Endothelial cell of umbilical vein (primary cell): ENCODE results near the gene HSD17B4. TPM values are rescaled to one million over a fixed set of nuclear protein-coding genes. Genes with fewer than 3 reads are reported as not detected.
A peak's percentile ranks its signal among the peaks of the same experiment; 100 is the strongest.

Experiments
- BruUV-seq: library from RNA; stranded (reverse); fragments of 400-500 nt; replicated peaks from 2 replicates; lab custom pipeline; 2021; lab: Mats Ljungman, UMichigan
- CTCF ChIA-PET: fragments of 300-600, 350-600 bp; sonication (Branson Sonifier 250); formaldehyde crosslinking; loops from one replicate; lab custom pipeline; 2021; ENCODE audit warnings: antibody characterized with exemption, inconsistent platforms; lab: Charles Lee
- POLR2A ChIA-PET: fragments of 300-600, 350-600 bp; sonication (Branson Sonifier 250); formaldehyde crosslinking; loops from one replicate; lab custom pipeline; 2021; ENCODE audit warnings: antibody characterized with exemption, inconsistent platforms; lab: Charles Lee
- DNase-seq: peaks from one replicate; pipeline ENCODE4 v3.0.0-alpha.2; 2011; ENCODE audit warnings: low read depth, low spot score
- FAIRE-seq: peaks from 2 replicates; lab custom pipeline; 2011; peaks lifted over from hg19 to GRCh38; lab: Jason Lieb, UNC
- H2AFZ ChIP-seq: 2 replicates; pipeline ENCODE4 v1.6.0; 2012; ENCODE audit warnings: low read depth, low read length, control low read depth, inconsistent platforms
- H3K27ac ChIP-seq: 2 replicates; pipeline ENCODE4 v1.5.1; 2011; ENCODE audit warnings: low read depth, mild to moderate bottlenecking, control low read depth, low read length, moderate library complexity; ENCODE audit not compliant: insufficient read depth
- H3K27me3 ChIP-seq, 2 experiments: 2 replicates each; pipeline versions ENCODE4 v1.6.0 to v1.6.1; 2011; ENCODE audit warnings: low read length in 2 of 2, mixed read lengths in 1 of 2; ENCODE audit not compliant: control insufficient read depth in 2 of 2, insufficient read depth in 2 of 2
- H3K36me3 ChIP-seq, 2 experiments: 2 replicates in 1 of 2; 3 replicates in 1 of 2; pipeline ENCODE4 v1.5.1; 2011; ENCODE audit warnings: low read length in 2 of 2, mild to moderate bottlenecking in 1 of 2, moderate library complexity in 1 of 2; ENCODE audit not compliant: control insufficient read depth in 2 of 2, insufficient read depth in 2 of 2; ENCODE audit errors: extremely low read depth in 1 of 2
- H3K4me1 ChIP-seq: 3 replicates; pipeline ENCODE4 v1.5.1; 2011; ENCODE audit warnings: mild to moderate bottlenecking, low read length; ENCODE audit not compliant: control insufficient read depth, insufficient read depth; ENCODE audit errors: extremely low read depth
- H3K4me2 ChIP-seq: 2 replicates; pipeline ENCODE4 v1.6.1; 2011; ENCODE audit warnings: low read length, control low read depth, mixed read lengths; ENCODE audit not compliant: insufficient read depth
- H3K4me3 ChIP-seq, 3 experiments: fragments of 200-600 bp in 1 of 3; sonication (generic), shearing (Covaris generic) in 1 of 3; replicated peaks in 1 of 3; 2 replicates each; pipeline ENCODE4 v1.5.1; 2011 to 2016; ENCODE audit warnings: control low read depth in 3 of 3, low read length in 3 of 3, mild to moderate bottlenecking in 2 of 3, inconsistent platforms in 1 of 3, low read depth in 1 of 3, moderate library complexity in 1 of 3; ENCODE audit not compliant: insufficient read depth in 1 of 3
- H3K79me2 ChIP-seq: 2 replicates; pipeline ENCODE4 v1.6.0; 2012; ENCODE audit warnings: low read length, inconsistent platforms; ENCODE audit not compliant: control insufficient read depth, insufficient read depth
- H3K9ac ChIP-seq: replicated peaks from 2 replicates; pipeline ENCODE3; 2011; ENCODE audit warnings: low read length, control low read depth; ENCODE audit not compliant: insufficient read depth; ENCODE audit errors: extremely low read depth
- H3K9me1 ChIP-seq: replicated peaks from 3 replicates; pipeline ENCODE4 v1.6.0; 2011; ENCODE audit warnings: mild to moderate bottlenecking, low read length; ENCODE audit not compliant: control insufficient read depth, insufficient read depth; ENCODE audit errors: extremely low read depth
- H3K9me3 ChIP-seq: replicated peaks from 2 replicates; pipeline ENCODE4 v1.5.1; 2012; ENCODE audit warnings: low read length, inconsistent platforms; ENCODE audit not compliant: control insufficient read depth, insufficient read depth
- H4K20me1 ChIP-seq: replicated peaks from 2 replicates; pipeline ENCODE3; 2011; ENCODE audit warnings: mild to moderate bottlenecking, low read length; ENCODE audit not compliant: control insufficient read depth, insufficient read depth; ENCODE audit errors: extremely low read depth
- EZH2 ChIP-seq: IDR thresholded peaks from 2 replicates; pipeline ENCODE4 v1.6.1; 2012; ENCODE audit warnings: borderline replicate concordance, low read depth, mild to moderate bottlenecking, moderate library complexity, low read length, inconsistent platforms; ENCODE audit not compliant: severe bottlenecking
- FOS ChIP-seq: IDR thresholded peaks from 2 replicates; pipeline ENCODE4 v1.6.1; 2011; ENCODE audit warnings: mild to moderate bottlenecking, low read length, moderate library complexity, borderline replicate concordance; ENCODE audit not compliant: insufficient read depth
- GATA2 ChIP-seq: IDR thresholded peaks from 2 replicates; pipeline ENCODE4 v1.7.0; 2011; ENCODE audit warnings: low read depth, mild to moderate bottlenecking, moderate library complexity, mixed read lengths, low read length; ENCODE audit not compliant: insufficient read length, insufficient read depth
- JUN ChIP-seq: IDR thresholded peaks from 2 replicates; pipeline ENCODE4 v1.6.1; 2011; ENCODE audit warnings: borderline replicate concordance, low read depth; ENCODE audit not compliant: insufficient read length, insufficient read depth
- MYC ChIP-seq: IDR thresholded peaks from one replicate; pipeline ENCODE4 v1.6.1; 2011; ENCODE audit warnings: mild to moderate bottlenecking, low read depth, low read length
- POLR2AphosphoS5 ChIP-seq: IDR thresholded peaks from 2 replicates; pipeline ENCODE4 v1.6.1; 2012; ENCODE audit warnings: low read depth, mild to moderate bottlenecking, control low read depth, low read length, moderate library complexity; ENCODE audit not compliant: insufficient read depth
- dilution Hi-C: fragments of 300-500 bp; cut with MboI; formaldehyde crosslinking; loops from one replicate; pipeline ENCODE4 v1.15.0; 2019; ENCODE audit warnings: low sequenced_read_pairs; ENCODE audit not compliant: extremely low pct_ligation_motif_present
- intact Hi-C: fragments of 100-400 bp; cut with micrococcal nuclease; formaldehyde crosslinking; loops from one replicate; pipeline ENCODE4 v1.10.0; 2022
- polyA plus RNA-seq, 4 experiments: library from polyadenylated mRNA; depleted of rRNA in 3 of 4; stranded (reverse) in 3 of 4; unstranded in 1 of 4; fragments of >200 nt; gene quantifications; 2 replicates each; pipeline versions ENCODE4 v1.2.1 to v1.2.3, GENCODE V29; 2011 to 2012; ENCODE audit warnings: missing spikeins in 1 of 4
- total RNA-seq: library from RNA; stranded (reverse); gene quantifications from 2 replicates; pipeline ENCODE4 v1.2.3, GENCODE V29; 2021
- TF ChIP-seq, protein P1 (sequence below): IDR thresholded peaks from 2 replicates; pipeline ENCODE4 v1.6.1; 2011; ENCODE audit not compliant: insufficient read depth, insufficient read length

The HSD17B4 gene
- total and polyA plus RNA-seq, 2 donors (not counting 3 experiments of a cell fraction or from before 2014, with no cell fraction given), result 91.4 to 124 TPM

DNA sequence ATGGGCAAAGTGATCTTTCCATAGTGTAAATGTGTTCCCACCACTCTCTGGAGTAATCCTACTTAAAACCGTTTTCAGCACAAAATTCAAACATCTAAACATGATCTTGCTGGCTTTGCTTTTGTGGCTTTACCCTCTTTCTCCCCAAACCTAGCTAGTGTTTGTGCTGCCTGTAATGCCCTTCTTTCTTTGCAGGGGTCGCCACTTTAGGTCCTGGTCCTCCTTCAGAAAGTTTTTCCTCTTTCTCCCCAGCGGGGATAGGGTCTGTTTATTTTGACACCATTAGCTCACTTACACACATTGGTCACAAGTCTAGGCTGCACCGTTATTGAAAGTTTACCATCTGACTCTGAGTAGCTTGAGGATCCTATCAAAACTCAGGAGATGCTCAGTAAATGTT lies 736 bp upstream of the HSD17B4 start:
- Histone ChIP-seq H3K27me3 (peaks cover 1 to 8% of the 10 kb centered on the region in 2 experiments), H4K20me1 (no peaks in the 10 kb centered on the region), H3K4me2 (no peak overlapping the region), H3K9me1 (no peaks in the 10 kb centered on the region), H3K4me1 (peaks cover 7% of the 10 kb centered on the region), H3K79me2 (peaks cover 2% of the 10 kb centered on the region), H3K36me3 (no peaks in the 10 kb centered on the region), H2AFZ (peak overlapping the region; percentile 85), H3K9me3 (no peaks in the 10 kb centered on the region), H3K27ac (no peak overlapping the region), H3K9ac (no peak overlapping the region), H3K4me3 (no peak overlapping the region)
- POLR2A ChIA-PET, result no interaction called here
- dilution Hi-C loops, result no loop called here
- TF ChIP-seq GATA2, result no peak
- TF ChIP-seq, protein P1, sequence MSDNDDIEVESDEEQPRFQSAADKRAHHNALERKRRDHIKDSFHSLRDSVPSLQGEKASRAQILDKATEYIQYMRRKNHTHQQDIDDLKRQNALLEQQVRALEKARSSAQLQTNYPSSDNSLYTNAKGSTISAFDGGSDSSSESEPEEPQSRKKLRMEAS, result no peak
- no TSS peak for BruUV-seq
- no peak for DNase-seq
- intact Hi-C loops, result no loop called here
- no peak for FAIRE-seq
- CTCF ChIA-PET, result interaction anchor here (2.4 kb wide), 1 partner anchor 463 kb away, joined by 5 read pairs; the partner anchor contains the start of gene DTWD2

DNA sequence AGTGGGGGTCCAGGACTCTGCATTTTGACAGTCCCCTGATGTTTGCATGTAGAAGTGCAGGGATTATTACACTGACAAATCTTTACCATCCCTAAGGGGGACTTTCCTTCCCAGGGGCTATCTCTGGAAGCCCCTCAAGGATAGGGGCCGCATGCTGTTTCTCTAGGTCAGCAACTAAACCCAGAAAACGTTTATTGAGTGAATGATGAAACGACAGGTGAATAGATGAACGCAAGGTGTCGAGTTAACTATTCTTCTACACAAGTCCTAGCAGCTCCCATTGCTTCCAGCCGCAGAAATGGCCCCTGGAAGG lies 281 bp upstream of the HSD17B4 start:
- Histone ChIP-seq H3K4me3 (peak overlapping the region in 1 of 3 experiments; percentile 80), H3K4me1 (peaks cover 7% of the 10 kb centered on the region), H3K79me2 (peaks cover 2% of the 10 kb centered on the region), H3K9me3 (no peaks in the 10 kb centered on the region), H3K9me1 (no peaks in the 10 kb centered on the region), H3K27me3 (peaks cover 1 to 4% of the 10 kb centered on the region in 2 experiments), H4K20me1 (no peaks in the 10 kb centered on the region), H2AFZ (peak overlapping the region; percentile 85), H3K9ac (no peak overlapping the region), H3K27ac (no peak overlapping the region), H3K36me3 (no peaks in the 10 kb centered on the region), H3K4me2 (peak overlapping the region; percentile 12)
- TF ChIP-seq JUN (no peak), FOS (no peak), POLR2AphosphoS5 (no peak), GATA2 (no peak), MYC (no peak), EZH2 (no peak)
- TF ChIP-seq, protein P1, result no peak
- FAIRE-seq, result no peak
- ChIA-PET CTCF (interaction anchor here (2.4 kb wide), 1 partner anchor 464 kb away, joined by 5 read pairs; the partner anchor contains the start of gene DTWD2), POLR2A (no interaction called here)
- no peak for DNase-seq
- intact Hi-C loops (loop anchor here (1.0 kb wide), 1 partner anchor 184 kb away; no protein-coding TSS in a partner anchor), dilution Hi-C loops (no loop called here)
- BruUV-seq, result no TSS peak
